Activated naive CD4-positive, alpha-beta T cell treated with anti-CD3 and anti-CD28 coated beads for 36 hours (primary cell): ENCODE data around the gene SCUBE1. TPM values are rescaled to one million over a fixed set of nuclear protein-coding genes. Genes with fewer than 3 reads are reported as not detected.

Experiments used
- CTCF ChIA-PET: fragments of 350-600 bp; sonication (Branson Sonifier 250); formaldehyde crosslinking; loops from one replicate; lab custom pipeline; 2021; ENCODE audit warnings: antibody characterized with exemption; lab: Charles Lee
- DNase-seq: peaks from one replicate; pipeline ENCODE4 v3.0.0-alpha.2; 2020
- H3K27ac Mint-ChIP-seq: one replicate; pipeline ENCODE4 v1.8.0; 2021; ENCODE audit warnings: mild to moderate bottlenecking, mixed read lengths
- H3K27me3 Mint-ChIP-seq: one replicate; pipeline ENCODE4 v1.8.0; 2021; ENCODE audit warnings: low read depth, mixed read lengths
- H3K36me3 Mint-ChIP-seq: one replicate; pipeline ENCODE4 v1.8.0; 2021; ENCODE audit warnings: low read depth, mixed read lengths
- H3K4me1 Mint-ChIP-seq: one replicate; pipeline ENCODE4 v1.8.0; 2021; ENCODE audit warnings: low read depth, mixed read lengths
- H3K4me3 Mint-ChIP-seq: one replicate; pipeline ENCODE4 v1.8.0; 2021; ENCODE audit warnings: mild to moderate bottlenecking, moderate library complexity, mixed read lengths
- H3K9me3 Mint-ChIP-seq: one replicate; pipeline ENCODE4 v1.8.0; 2021; ENCODE audit warnings: mixed read lengths
- intact Hi-C: fragments of 100-400 bp; cut with micrococcal nuclease; formaldehyde crosslinking; loops from one replicate; pipeline ENCODE4 v1.15.1; 2023
- total RNA-seq, 2 experiments: library from RNA; stranded (reverse); gene quantifications; one replicate each; pipeline ENCODE4 v1.2.3, GENCODE V29; 2021

SCUBE1 gene
- total RNA-seq, 2 experiments from 2014 or later: not detected

DNA sequence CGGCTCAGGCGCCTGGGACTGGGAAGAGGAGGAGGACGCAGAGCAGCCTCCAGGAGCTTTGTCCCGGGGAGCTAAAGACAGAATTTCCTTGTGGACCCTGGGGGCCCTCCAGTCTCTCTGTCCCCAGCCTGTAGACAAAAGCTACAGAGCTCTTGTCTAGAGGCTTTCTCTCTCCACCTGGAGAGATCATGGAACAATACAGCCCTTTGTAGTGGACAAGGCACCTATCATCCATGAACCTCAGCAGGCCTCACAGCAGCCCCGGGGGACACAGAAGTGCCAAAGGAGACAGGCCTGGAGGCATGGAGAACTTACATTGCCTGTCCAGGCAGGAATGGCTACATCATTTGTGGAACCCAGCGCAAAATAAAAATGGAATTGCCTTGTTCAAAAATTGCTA is 100.5 kb downstream of the SCUBE1 start:
- Mint-ChIP-seq H3K9me3 (no peaks in the 10 kb centered on the region), H3K36me3 (no peaks in the 10 kb centered on the region), H3K27me3 (no peaks in the 10 kb centered on the region), H3K4me3 (no peak overlapping the region), H3K27ac (no peak overlapping the region), H3K4me1 (no peaks in the 10 kb centered on the region)
- DNase-seq: no peak
- CTCF ChIA-PET: interaction anchor here (1.2 kb wide), 1 partner anchor 11 kb away, joined by 3 read pairs; no protein-coding TSS in a partner anchor
- intact Hi-C loops: no loop called here

DNA sequence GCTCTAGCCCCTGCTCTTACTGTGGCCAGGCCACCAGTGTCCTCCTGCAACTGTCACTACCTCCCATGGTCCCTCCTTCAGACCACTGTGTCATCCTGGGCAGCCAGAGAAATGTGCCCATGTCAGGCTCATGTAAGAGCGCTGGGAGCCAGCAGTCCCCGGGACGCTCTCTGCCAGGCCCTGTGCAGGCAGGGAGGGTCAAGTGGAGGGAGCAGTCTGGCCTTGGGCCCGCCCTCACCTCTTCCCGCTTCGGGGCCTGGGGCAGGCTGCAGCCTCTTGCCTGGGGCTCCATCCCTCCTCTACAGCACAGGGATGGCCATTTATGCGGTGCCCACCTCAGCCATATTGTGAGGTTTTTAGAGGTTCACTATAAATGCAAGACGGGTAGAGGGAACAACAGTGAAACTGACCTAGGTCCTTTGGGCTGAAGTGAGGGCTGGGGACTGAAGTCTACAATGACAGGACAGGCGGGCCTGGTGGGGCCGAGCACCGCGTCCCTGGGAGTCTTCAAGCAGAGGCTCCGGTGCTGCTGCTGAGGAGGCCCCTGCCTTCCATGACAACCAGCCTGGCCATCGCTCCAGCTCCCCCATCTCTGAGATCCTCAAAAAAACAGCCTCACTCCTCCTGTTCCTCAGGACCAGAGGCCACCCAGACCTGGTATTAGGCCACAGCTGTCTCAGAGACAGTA is 101.3 kb downstream of the SCUBE1 start:
- H3K27ac Mint-ChIP-seq: no peak overlapping the region
- CTCF ChIA-PET: no interaction called here

DNA sequence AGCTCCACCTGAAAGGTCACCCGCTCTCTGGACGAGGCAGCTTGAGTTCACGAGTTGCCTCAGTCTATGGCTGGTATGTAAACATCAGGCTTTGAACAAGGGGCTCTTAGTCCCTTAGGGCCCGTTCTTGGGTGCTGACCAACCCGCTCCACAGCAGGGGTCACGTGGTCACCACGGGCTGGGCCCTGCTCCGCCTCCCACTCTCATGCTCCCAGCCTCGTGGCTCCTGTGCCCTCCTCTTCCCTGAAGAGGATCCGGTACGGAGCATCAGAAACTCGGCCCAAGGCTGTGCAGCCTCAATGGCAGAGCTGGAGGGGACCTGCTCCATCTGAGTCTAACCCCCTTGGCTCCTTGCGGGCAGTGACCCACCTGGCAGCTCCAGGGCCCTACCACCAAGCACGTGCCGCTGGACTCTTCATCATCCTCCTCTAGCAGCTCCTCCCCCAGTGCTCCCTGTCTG is 102.0 kb downstream of the SCUBE1 start:
- H3K4me1 Mint-ChIP-seq: no peaks in the 10 kb centered on the region
- no peaks in the 10 kb centered on the region for H3K36me3 Mint-ChIP-seq
- CTCF ChIA-PET: no interaction called here
- no peaks in the 10 kb centered on the region for H3K27me3 Mint-ChIP-seq
- no peak for DNase-seq
- intact Hi-C loops: no loop called here
- no peak overlapping the region for H3K27ac Mint-ChIP-seq
- no peak overlapping the region for H3K4me3 Mint-ChIP-seq
- H3K9me3 Mint-ChIP-seq: no peaks in the 10 kb centered on the region

More for the DNA sequence above, 101.3 kb downstream of the SCUBE1 start:
- H3K4me3 Mint-ChIP-seq: no peak overlapping the region
- H3K9me3 Mint-ChIP-seq: no peaks in the 10 kb centered on the region
- DNase-seq: no peak
- H3K27me3 Mint-ChIP-seq: no peaks in the 10 kb centered on the region
- no peaks in the 10 kb centered on the region for H3K4me1 Mint-ChIP-seq
- intact Hi-C loops: no loop called here
- H3K36me3 Mint-ChIP-seq: no peaks in the 10 kb centered on the region

DNA sequence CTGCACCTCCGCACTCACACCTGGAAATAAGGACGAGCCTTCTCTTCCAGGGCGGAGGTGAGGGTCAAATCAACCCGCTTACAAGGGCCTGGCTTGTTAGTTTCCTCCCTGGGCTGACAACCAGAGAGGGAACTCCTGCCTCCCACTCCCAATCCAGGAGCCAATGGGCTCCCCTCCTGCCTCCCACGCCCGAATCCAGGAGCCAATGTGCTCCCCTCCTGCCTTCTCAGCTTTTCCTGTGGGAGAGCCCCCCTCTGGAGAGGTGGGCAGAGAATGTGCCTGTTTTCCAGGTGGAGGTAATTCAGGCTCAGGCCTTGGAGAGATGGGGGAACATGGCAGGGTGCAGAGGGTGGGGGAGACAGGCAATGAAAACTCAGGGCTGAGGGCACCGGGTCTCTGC is 102.6 kb downstream of the SCUBE1 start:
- Mint-ChIP-seq H3K27ac (no peak overlapping the region), H3K27me3 (no peaks in the 10 kb centered on the region), H3K9me3 (no peaks in the 10 kb centered on the region), H3K4me1 (no peaks in the 10 kb centered on the region), H3K36me3 (no peaks in the 10 kb centered on the region), H3K4me3 (no peak overlapping the region)
- no peak for DNase-seq
- intact Hi-C loops: no loop called here
- CTCF ChIA-PET: no interaction called here

DNA sequence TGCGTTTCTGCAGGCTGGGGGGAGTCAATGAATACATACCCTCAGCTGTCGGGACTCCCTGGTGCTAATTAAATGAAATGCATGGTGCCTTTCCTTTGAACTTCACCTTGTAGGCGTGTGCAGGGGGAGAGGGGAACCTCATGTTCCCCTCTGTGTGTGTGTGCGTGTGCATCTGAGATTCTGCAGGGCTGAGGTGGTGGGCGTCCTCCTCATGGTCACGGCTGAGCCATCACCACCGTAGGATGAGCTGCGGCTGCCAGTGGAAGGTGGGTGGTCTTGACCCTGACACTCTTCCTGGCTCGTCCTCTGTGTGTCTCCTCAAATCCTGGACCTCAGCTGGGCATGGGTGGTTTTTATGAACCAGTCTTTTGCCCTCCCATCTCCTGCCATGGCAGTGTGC is 103.2 kb downstream of the SCUBE1 start:
- Mint-ChIP-seq H3K4me1 (no peaks in the 10 kb centered on the region), H3K27ac (no peak overlapping the region), H3K36me3 (no peaks in the 10 kb centered on the region), H3K27me3 (no peaks in the 10 kb centered on the region), H3K4me3 (no peak overlapping the region), H3K9me3 (no peaks in the 10 kb centered on the region)
- DNase-seq: no peak
- intact Hi-C loops: no loop called here
- CTCF ChIA-PET: no interaction called here

DNA sequence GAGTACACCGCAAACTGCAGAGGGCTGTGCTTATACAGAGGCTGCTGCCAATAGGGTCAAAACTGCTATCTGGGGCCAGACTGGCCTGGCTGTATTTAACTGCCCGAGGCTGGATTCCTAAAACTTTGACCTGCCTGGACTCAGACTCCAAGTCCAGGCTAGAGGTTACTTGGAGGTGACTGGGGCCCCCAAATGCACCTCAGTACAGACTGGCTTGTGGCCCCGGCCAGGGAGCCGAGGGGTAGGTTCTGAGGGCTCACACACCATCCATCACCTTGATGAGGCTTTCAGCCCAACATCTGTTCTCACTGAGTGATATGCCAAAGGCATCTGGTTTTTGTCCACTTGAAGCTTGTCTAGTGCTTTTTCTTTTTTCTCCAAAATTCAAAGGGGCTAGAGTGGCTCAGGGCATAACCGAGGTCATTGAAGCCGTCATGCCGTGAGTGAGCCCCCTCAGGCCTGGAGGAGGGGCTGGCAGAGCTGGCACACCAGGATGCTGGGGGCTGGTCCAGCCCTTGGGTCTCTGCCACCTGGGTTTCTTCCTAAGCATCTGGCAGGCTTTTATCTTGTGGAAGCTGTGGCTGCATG is 103.9 kb downstream of the SCUBE1 start:
- CTCF ChIA-PET: no interaction called here
- Mint-ChIP-seq H3K9me3 (no peaks in the 10 kb centered on the region), H3K4me3 (no peak overlapping the region), H3K27ac (no peak overlapping the region), H3K4me1 (no peaks in the 10 kb centered on the region), H3K27me3 (no peaks in the 10 kb centered on the region), H3K36me3 (no peaks in the 10 kb centered on the region)
- intact Hi-C loops: no loop called here
- DNase-seq: no peak

DNA sequence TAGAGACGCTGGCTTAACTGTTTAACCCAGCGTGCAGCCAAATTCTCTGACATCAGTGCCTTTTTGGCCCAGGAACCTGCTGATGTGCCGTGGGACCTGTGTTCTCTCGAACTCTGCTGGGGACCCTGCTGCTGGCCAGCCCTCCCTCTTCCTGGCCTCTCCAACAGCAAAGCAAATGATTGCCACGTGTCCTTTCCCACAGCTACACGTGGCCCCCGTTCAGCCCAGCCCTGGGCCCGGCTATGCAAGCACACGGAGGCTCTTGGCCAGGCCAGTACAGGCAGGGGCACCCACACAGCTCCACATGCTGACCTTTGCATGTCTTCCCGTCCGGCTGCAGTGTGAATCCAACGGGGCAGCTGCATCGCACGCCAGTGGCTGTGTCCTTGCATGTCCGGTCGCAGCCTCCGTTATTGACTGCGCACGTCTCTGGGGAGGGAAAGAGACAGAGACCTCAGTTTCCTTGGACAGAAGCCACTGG is 104.6 kb downstream of the SCUBE1 start:
- DNase-seq: no peak
- Mint-ChIP-seq H3K9me3 (no peaks in the 10 kb centered on the region), H3K27ac (no peak overlapping the region), H3K4me1 (no peaks in the 10 kb centered on the region), H3K27me3 (no peaks in the 10 kb centered on the region), H3K4me3 (no peak overlapping the region), H3K36me3 (no peaks in the 10 kb centered on the region)
- CTCF ChIA-PET: interaction anchor here (0.6 kb wide), 1 partner anchor 578 kb away, joined by 4 read pairs; no protein-coding TSS in a partner anchor
- intact Hi-C loops: no loop called here

DNA sequence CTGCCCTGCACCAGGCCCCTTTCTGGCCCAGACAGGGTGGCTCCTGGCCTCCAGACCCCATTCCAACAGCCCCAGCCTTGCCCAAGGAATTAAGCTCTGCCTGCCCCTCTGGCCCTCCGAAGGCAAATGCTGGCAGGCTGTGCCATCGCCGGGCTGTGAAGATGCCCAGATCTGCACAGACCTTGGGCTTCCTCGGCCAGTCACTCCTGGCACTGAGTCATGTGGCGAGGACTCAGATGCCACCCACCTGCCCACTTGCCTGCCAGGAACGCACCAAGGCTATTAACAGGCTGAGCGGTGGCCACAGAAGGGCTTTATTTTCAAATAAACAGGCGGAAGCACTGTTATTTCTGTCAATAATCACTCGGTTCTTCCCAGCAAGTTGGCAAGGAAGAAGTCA is 105.9 kb downstream of the SCUBE1 start:
- no peaks in the 10 kb centered on the region for H3K27me3 Mint-ChIP-seq
- H3K9me3 Mint-ChIP-seq: no peaks in the 10 kb centered on the region
- H3K4me3 Mint-ChIP-seq: no peak overlapping the region
- no peak for DNase-seq
- H3K36me3 Mint-ChIP-seq: no peaks in the 10 kb centered on the region
- CTCF ChIA-PET: no interaction called here
- no peaks in the 10 kb centered on the region for H3K4me1 Mint-ChIP-seq
- H3K27ac Mint-ChIP-seq: no peak overlapping the region
- intact Hi-C loops: no loop called here

DNA sequence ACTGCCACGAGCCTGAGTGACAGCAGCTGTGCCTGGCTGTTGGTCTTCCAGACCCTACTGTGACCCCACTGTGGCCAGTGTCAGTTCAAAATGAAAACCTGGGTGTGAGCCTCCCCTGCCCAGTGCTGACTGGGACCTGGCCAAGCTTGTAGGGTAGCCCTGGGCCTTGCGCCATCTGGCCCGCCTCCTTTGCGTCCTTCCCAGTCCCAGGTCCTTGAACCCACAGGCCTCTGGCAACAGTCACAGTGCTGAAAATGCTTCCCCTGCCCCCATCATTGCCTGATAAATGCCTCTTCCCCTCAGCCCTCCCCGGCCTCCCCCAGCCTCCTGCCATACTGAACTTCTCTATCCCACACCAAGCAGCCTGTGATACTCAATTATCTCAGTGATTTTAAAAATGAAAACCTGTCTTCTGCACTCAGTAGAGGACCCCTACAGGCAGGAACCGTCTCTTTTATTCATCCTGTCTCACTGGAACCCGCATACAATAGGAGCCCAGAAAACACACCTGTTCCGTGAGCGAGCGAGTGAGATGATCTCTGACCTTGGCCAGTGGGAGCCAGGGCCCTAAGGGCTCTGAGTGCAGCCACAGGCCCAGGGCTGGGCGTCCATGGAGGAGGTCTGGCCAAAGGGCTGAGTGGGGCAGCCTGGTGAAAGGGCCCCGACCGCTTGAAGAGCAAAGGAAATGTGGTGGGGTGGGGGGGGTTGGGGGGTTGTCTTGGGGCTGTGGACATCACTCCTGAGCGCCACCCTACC is 106.6 kb downstream of the SCUBE1 start:
- H3K4me3 Mint-ChIP-seq: no peak overlapping the region

DNA sequence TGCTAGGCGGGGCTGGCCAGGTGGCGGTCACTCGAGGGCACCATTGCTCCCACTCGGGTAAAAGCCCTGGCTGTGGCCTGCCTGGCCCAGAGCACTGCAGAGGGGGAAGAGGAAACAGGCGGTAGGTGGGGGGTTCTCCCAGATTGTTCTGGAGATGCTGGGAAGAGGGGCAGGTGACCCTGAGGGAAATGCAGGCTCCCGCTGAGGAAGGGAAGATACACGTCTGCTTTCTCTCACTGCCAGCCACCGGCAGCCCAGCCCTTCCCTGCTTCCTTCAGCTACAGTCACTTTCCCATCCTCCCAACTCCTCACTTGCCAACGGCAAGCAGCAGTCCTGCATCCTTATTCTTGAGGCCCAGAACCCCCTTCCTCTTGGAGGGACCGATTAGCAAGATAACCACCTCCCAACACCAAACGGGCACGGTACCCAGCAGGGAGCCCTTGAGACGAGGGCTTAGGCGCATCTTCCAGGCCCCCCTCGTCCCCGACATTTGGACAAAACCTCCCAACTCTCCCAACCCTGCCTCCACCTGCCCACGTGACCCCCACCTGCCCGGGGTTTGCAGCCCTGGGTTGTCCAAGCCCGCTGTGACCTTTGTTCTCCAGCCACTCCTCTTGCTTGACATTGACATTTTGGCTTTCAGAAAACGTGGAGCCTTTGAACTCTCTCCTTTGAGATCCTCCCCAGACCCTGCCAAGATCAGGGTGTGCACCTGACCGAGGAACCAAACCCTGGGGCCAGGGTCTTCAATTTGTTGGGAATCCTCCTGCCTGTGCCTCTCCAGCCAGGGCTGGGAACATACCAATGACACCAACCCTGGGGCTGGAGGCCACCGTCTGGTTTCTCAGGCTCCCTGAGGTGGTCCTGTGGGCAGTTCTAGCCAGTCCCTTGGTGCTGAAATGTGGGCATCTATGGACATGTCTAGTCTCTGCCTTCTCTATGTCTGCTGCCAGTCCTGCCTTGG is 107.4 kb downstream of the SCUBE1 start:
- DNase-seq: no peak
- Mint-ChIP-seq H3K4me1 (peaks cover 2% of the 10 kb centered on the region), H3K36me3 (no peaks in the 10 kb centered on the region), H3K27ac (no peak overlapping the region), H3K4me3 (no peak overlapping the region), H3K27me3 (no peaks in the 10 kb centered on the region), H3K9me3 (no peaks in the 10 kb centered on the region)
- intact Hi-C loops: no loop called here
- CTCF ChIA-PET: no interaction called here

More for the DNA sequence above, 106.6 kb downstream of the SCUBE1 start:
- intact Hi-C loops: no loop called here
- H3K9me3 Mint-ChIP-seq: no peaks in the 10 kb centered on the region
- DNase-seq: no peak
- CTCF ChIA-PET: no interaction called here
- H3K27ac Mint-ChIP-seq: no peak overlapping the region
- H3K27me3 Mint-ChIP-seq: no peaks in the 10 kb centered on the region
- H3K36me3 Mint-ChIP-seq: no peaks in the 10 kb centered on the region
- H3K4me1 Mint-ChIP-seq: no peaks in the 10 kb centered on the region

DNA sequence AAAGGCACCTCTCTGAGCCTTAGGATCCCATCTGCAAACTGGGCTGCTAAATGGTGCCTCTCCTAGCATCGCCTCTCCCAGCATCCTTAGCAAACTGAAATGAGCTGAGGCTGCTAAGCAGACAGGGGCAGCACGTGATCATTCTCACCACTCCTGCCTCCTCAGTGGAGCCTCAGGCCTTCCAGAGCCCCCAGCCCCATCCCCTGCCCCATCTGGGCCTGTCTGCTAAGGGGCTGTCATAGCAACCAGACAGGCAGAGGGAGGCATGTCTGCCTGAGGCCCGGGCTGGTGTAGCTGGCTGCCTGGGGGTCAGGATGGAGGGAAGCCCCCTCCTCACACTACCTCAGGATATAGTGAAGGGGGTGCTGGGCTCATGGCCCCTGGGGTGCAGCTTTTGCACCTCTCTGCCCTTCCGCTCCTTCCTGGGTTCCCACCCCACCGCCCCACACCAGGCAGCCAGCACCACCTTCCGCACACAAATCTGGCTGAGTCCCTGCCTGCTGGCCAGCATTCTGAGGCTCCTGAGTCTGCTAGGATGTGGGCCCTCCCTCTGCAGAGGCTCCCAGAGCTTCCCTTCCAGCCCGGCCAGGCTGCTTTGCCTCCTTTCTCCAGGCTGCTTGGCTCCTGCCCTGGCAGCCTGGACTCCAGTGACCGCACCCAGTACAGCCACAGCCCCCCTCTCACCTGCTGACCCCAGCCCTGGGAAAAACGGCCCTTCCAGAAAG is 108.7 kb downstream of the SCUBE1 start:
- Mint-ChIP-seq H3K27ac (no peak overlapping the region), H3K9me3 (no peaks in the 10 kb centered on the region), H3K27me3 (no peaks in the 10 kb centered on the region), H3K4me3 (no peak overlapping the region), H3K4me1 (peaks cover 2% of the 10 kb centered on the region), H3K36me3 (no peaks in the 10 kb centered on the region)
- intact Hi-C loops: no loop called here
- DNase-seq: no peak
- CTCF ChIA-PET: interaction anchor here (0.6 to 3.4 kb wide), 3 partner anchors 25 to 113 kb away, joined by 3 to 9 read pairs (median 3); no protein-coding TSS in a partner anchor
